Islet precursor cell (in vitro differentiated cells): ENCODE results near the gene PNN.
"Not testable (repeated sequence)": the region's sequence is repeated elsewhere in the genome, so short reads cannot be mapped to it uniquely, and the experiment has no call there.

Experiments
- DNase-seq: peaks from one replicate; pipeline ENCODE4 v3.0.0-alpha.2; 2018

PNN gene

DNA sequence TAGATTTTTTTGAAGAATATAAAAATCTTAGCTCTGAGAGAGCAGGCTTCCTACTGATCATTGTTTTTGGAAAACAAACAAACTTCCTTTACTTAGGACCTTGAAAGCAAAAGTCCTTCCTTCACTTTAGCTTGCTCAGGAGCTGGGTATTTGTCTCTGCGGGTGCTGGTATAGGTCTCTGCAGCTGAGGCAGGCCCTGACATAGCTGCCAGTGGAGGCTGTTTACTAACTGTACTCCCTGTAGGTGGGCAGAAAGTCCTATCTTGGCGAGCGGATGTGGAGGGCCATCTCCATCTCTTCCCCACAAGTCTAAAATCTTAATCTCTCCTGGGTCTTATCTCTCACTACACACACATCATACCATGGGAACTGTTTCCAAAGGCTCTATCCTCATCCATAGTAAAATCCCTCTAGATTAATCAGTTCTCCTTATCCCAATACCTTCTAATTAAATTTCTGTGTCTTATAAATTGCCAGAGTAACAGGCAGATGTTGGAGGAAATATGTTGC is 54.6 kb downstream of the PNN start:
- DNase-seq: no peak

DNA sequence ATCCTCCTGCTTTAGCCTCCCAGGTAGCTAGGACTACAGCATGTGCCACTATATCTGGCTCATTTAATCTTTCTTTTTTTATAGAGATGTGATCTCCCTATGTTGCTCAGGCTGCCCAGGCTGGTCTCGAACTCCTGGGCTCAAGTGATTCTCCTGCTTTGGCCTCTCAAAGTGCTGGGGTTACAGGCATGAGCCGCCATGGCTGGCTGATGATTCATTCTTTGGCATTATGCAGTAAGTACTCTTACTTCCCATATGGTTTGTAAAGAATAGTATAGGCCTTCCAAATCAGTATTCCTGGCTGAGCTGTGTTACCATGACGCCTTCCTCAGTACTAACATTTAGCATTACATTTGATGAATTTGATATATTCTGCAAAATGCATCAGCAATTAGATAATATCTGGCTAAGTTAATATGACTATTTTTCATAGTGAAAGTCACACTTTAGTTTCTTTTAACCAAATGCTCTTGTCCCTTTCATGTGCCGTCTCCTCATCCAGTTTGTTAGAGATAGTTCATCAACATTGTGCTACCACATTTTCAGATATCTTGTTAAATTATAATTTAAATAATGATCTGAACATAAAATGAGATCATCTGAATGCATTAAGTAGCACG is 55.5 kb downstream of the PNN start:
- DNase-seq: no peak

DNA sequence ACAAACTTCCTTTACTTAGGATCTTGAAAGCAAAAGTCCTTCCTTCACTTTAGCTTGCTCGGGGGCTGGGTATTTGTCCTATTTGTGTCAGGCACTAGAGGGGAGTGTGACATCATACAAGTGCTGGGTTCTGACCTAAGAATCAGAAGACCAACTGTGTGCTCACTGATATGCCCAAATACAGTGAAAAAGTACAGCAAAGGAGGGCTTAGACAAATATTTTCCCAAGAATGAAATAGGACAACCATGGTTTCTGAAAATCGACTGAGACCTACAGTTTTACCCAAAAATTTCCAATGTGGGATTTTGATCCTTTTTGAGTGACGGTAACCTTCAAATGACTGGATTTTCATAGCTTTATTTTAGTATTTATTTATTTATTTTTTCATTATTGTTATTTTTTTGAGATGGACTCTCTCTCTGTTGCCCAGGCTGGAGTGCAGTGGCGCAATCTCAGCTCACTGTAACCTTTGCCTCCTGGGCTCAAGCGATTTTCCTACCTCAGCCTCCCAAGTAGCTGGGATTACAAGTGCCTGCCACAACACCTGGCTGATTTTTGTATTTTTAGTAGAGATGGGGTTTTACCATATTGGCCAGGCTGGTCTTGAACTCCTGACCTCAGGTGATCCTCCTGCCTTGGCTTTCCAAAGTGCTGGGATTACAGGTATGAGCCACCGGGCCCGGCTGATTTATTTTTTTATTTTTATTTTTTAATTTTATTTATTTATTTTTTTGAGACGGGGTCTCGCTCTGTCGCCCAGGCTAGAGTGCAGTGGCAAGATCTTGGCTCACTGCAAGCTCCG is 56.9 kb downstream of the PNN start:
- not testable (repeated sequence) for DNase-seq
